Measurements from ENCODE around the gene ELMO1.
"Not testable (repeated sequence)": the region's sequence is repeated elsewhere in the genome, so short reads cannot be mapped to it uniquely, and the experiment has no call there.

Gene ELMO1

GRCh38 chr7:37009125-37009675, 439.5 kb downstream of the ELMO1 start:
- DNase-seq (no peak), ATAC-seq (no peak)

GRCh38 chr7:37007691-37008090, 441.0 kb downstream of the ELMO1 start:
- ATAC-seq (no peak), DNase-seq (no peak)

GRCh38 chr7:37007268-37007667, 441.4 kb downstream of the ELMO1 start:
- no peak for DNase-seq
- no peak for ATAC-seq

- ATAC-seq (no peak), DNase-seq (no peak)
These were observed 441.9 kb downstream of the ELMO1 start for GRCh38 chr7:37006764-37007163.

GRCh38 chr7:37000511-37000910, 448.2 kb downstream of the ELMO1 start:
- ATAC-seq (no peak), DNase-seq (no peak)

- DNase-seq: no peak
- no peak for ATAC-seq
These were observed 448.8 kb downstream of the ELMO1 start for GRCh38 chr7:36999626-37000485.

- ATAC-seq (no peak), DNase-seq (no peak)
These were observed 452.9 kb downstream of the ELMO1 start for GRCh38 chr7:36995776-36996175.

GRCh38 chr7:36994456-36995112, 454.1 kb downstream of the ELMO1 start:
- no peak for DNase-seq
- no peak for ATAC-seq

- DNase-seq (peak; percentile 78), ATAC-seq (peak; percentile 57)
These were observed 461.5 kb downstream of the ELMO1 start for GRCh38 chr7:36986948-36987724.

GRCh38 chr7:36986511-36986933, 462.1 kb downstream of the ELMO1 start:
- DNase-seq: no peak
- ATAC-seq: no peak

- DNase-seq: no peak
- ATAC-seq: no peak
These were observed 462.7 kb downstream of the ELMO1 start for GRCh38 chr7:36985866-36986400.

GRCh38 chr7:36985316-36985715, 463.3 kb downstream of the ELMO1 start:
- no peak for ATAC-seq

GRCh38 chr7:36984710-36985312, 463.9 kb downstream of the ELMO1 start:
- DNase-seq (no peak), ATAC-seq (no peak)

More at GRCh38 chr7:36985316-36985715, 463.3 kb downstream of the ELMO1 start:
- DNase-seq: no peak

- DNase-seq: no peak
These were observed 464.6 kb downstream of the ELMO1 start for GRCh38 chr7:36984041-36984521.

GRCh38 chr7:36982766-36983165, 465.9 kb downstream of the ELMO1 start:
- no peak for DNase-seq
- ATAC-seq: no peak

More at GRCh38 chr7:36984041-36984521, 464.6 kb downstream of the ELMO1 start:
- ATAC-seq: no peak

- DNase-seq (no peak), ATAC-seq (no peak)
These were observed 468.8 kb downstream of the ELMO1 start for GRCh38 chr7:36979810-36980248.

GRCh38 chr7:36978461-36978860, 470.2 kb downstream of the ELMO1 start:
- DNase-seq: no peak
- no peak for ATAC-seq

- DNase-seq (no peak), ATAC-seq (no peak)
These were observed 470.8 kb downstream of the ELMO1 start for GRCh38 chr7:36977878-36978277.

- DNase-seq, ATAC-seq: not testable (repeated sequence)
These were observed 475.1 kb downstream of the ELMO1 start for GRCh38 chr7:36973534-36973933.

GRCh38 chr7:36972140-36972518, 476.5 kb downstream of the ELMO1 start:
- DNase-seq (no peak), ATAC-seq (no peak)

GRCh38 chr7:36971515-36972139, 477.0 kb downstream of the ELMO1 start:
- ATAC-seq (no peak), DNase-seq (no peak)
